Skeletal muscle tissue (tissue), 4 donors: ENCODE measurements around the gene MAOB. TPM values are rescaled to one million over a fixed set of nuclear protein-coding genes. Genes with fewer than 3 reads are reported as not detected.

Experiments
- H3K27ac ChIP-seq: one replicate; pipeline ENCODE4 v1.7.0; 2013; ENCODE audit warnings: mild to moderate bottlenecking, low read depth, low read length, inconsistent platforms
- H3K27me3 ChIP-seq, 3 donors: one replicate each; pipeline ENCODE4 v1.7.0; 2013; ENCODE audit warnings: low read length in 3 of 3; ENCODE audit not compliant: control insufficient read depth in 3 of 3, insufficient read depth in 3 of 3
- H3K36me3 ChIP-seq, 3 donors: one replicate each; pipeline ENCODE4 v1.7.0; 2013; ENCODE audit warnings: low read length in 3 of 3; ENCODE audit not compliant: control insufficient read depth in 3 of 3, insufficient read depth in 3 of 3
- H3K4me1 ChIP-seq, 3 donors: one replicate each; pipeline ENCODE4 v1.7.0; 2013; ENCODE audit warnings: low read length in 3 of 3, mild to moderate bottlenecking in 3 of 3; ENCODE audit not compliant: control insufficient read depth in 3 of 3, insufficient read depth in 3 of 3
- H3K4me3 ChIP-seq, 3 donors: one replicate each; pipeline ENCODE4 v1.7.0; 2013; ENCODE audit warnings: low read length in 3 of 3
- H3K9ac ChIP-seq, 3 donors: one replicate each; pipeline ENCODE4 v1.7.0; 2013; ENCODE audit warnings: low read length in 3 of 3, mild to moderate bottlenecking in 3 of 3, moderate library complexity in 2 of 3, low read depth in 1 of 3
- H3K9me3 ChIP-seq, 3 donors: one replicate each; pipeline ENCODE4 v1.7.0; 2013; ENCODE audit warnings: low read length in 3 of 3; ENCODE audit not compliant: control insufficient read depth in 3 of 3
- total RNA-seq: library from RNA; depleted of rRNA; stranded (reverse); fragments of >200 nt; gene quantifications from one replicate; pipeline ENCODE4 v1.2.3, GENCODE V29; 2014
- donor health status: Osteomylitis.

The MAOB gene
- total RNA-seq, 1 donor from 2014 or later = 1.0 TPM

GRCh38 chrX:43862434-43862833 lies 19.8 kb downstream of the MAOB start:
- peak overlapping the region in 1 of 3 donors; percentile 19 for H3K9ac ChIP-seq
- no peaks in the 10 kb centered on the region for H3K9me3 ChIP-seq
- peaks cover 0 to 2% (median 0%) of the 10 kb centered on the region in 3 donors for H3K27me3 ChIP-seq
- H3K4me3 ChIP-seq = no peak overlapping the region
- H3K27ac ChIP-seq = peak overlapping the region; percentile 59
- H3K4me1 ChIP-seq = peaks cover 7 to 17% (median 8%) of the 10 kb centered on the region in 3 donors
- H3K36me3 ChIP-seq = no peaks in the 10 kb centered on the region

GRCh38 chrX:43861750-43862149 lies 20.5 kb downstream of the MAOB start:
- peak overlapping the region; percentile 59 for H3K27ac ChIP-seq
- no peak overlapping the region for H3K4me3 ChIP-seq
- H3K27me3 ChIP-seq = peaks cover 0 to 1% (median 0%) of the 10 kb centered on the region in 3 donors
- no peaks in the 10 kb centered on the region for H3K36me3 ChIP-seq
- peak overlapping the region in 1 of 3 donors; percentile 10 for H3K9ac ChIP-seq
- H3K9me3 ChIP-seq = no peaks in the 10 kb centered on the region
- peaks cover 7 to 13% (median 8%) of the 10 kb centered on the region in 3 donors for H3K4me1 ChIP-seq

- H3K36me3 ChIP-seq = no peaks in the 10 kb centered on the region
- H3K9me3 ChIP-seq = no peaks in the 10 kb centered on the region
- H3K4me3 ChIP-seq = no peak overlapping the region
- H3K27me3 ChIP-seq = no peaks in the 10 kb centered on the region
- no peak overlapping the region for H3K9ac ChIP-seq
- H3K4me1 ChIP-seq = peaks cover 7 to 11% (median 8%) of the 10 kb centered on the region in 3 donors
- peak overlapping the region; percentile 28 for H3K27ac ChIP-seq
Measured at GRCh38 chrX:43860646-43861370, 21.4 kb downstream of the MAOB start.

GRCh38 chrX:43853225-43853828 lies 28.9 kb downstream of the MAOB start:
- H3K27ac ChIP-seq = no peak overlapping the region

GRCh38 chrX:43850629-43851028 lies 31.6 kb downstream of the MAOB start:
- Histone ChIP-seq H3K4me3 (no peak overlapping the region), H3K9me3 (no peaks in the 10 kb centered on the region), H3K27me3 (peaks cover 0 to 3% (median 0%) of the 10 kb centered on the region in 3 donors), H3K4me1 (peaks cover 0 to 11% (median 7%) of the 10 kb centered on the region in 3 donors), H3K9ac (no peak overlapping the region), H3K27ac (no peak overlapping the region), H3K36me3 (no peaks in the 10 kb centered on the region)

More at GRCh38 chrX:43853225-43853828, 28.9 kb downstream of the MAOB start:
- Histone ChIP-seq H3K9me3 (no peaks in the 10 kb centered on the region), H3K27me3 (peaks cover 0 to 3% (median 0%) of the 10 kb centered on the region in 3 donors), H3K4me1 (peaks cover 0 to 11% (median 7%) of the 10 kb centered on the region in 3 donors), H3K9ac (no peak overlapping the region), H3K36me3 (no peaks in the 10 kb centered on the region), H3K4me3 (no peak overlapping the region)

- no peaks in the 10 kb centered on the region for H3K9me3 ChIP-seq
- H3K36me3 ChIP-seq = no peaks in the 10 kb centered on the region
- H3K4me3 ChIP-seq = no peak overlapping the region
- H3K27me3 ChIP-seq = peaks cover 0 to 3% (median 0%) of the 10 kb centered on the region in 3 donors
- H3K4me1 ChIP-seq = peaks cover 0 to 11% (median 7%) of the 10 kb centered on the region in 3 donors
- no peak overlapping the region for H3K27ac ChIP-seq
- H3K9ac ChIP-seq = no peak overlapping the region
Measured at GRCh38 chrX:43849173-43849572, 33.1 kb downstream of the MAOB start.

GRCh38 chrX:43847352-43847751 lies 34.9 kb downstream of the MAOB start:
- Histone ChIP-seq H3K9ac (no peak overlapping the region), H3K9me3 (no peaks in the 10 kb centered on the region), H3K4me1 (peaks cover 0 to 11% (median 7%) of the 10 kb centered on the region in 3 donors), H3K27ac (no peak overlapping the region), H3K4me3 (no peak overlapping the region), H3K36me3 (no peaks in the 10 kb centered on the region), H3K27me3 (peaks cover 0 to 3% (median 0%) of the 10 kb centered on the region in 3 donors)

- Histone ChIP-seq H3K9me3 (no peaks in the 10 kb centered on the region), H3K27ac (no peak overlapping the region), H3K4me3 (no peak overlapping the region), H3K9ac (no peak overlapping the region), H3K4me1 (peaks cover 0 to 11% (median 7%) of the 10 kb centered on the region in 3 donors), H3K36me3 (no peaks in the 10 kb centered on the region), H3K27me3 (peaks cover 0 to 3% (median 0%) of the 10 kb centered on the region in 3 donors)
Measured at GRCh38 chrX:43846558-43846957, 35.7 kb downstream of the MAOB start.

GRCh38 chrX:43845776-43846175 lies 36.5 kb downstream of the MAOB start:
- no peak overlapping the region for H3K4me3 ChIP-seq
- peaks cover 0 to 11% (median 7%) of the 10 kb centered on the region in 3 donors for H3K4me1 ChIP-seq
- H3K27me3 ChIP-seq = peaks cover 0 to 3% (median 0%) of the 10 kb centered on the region in 3 donors
- no peak overlapping the region for H3K27ac ChIP-seq
- no peak overlapping the region for H3K9ac ChIP-seq
- no peaks in the 10 kb centered on the region for H3K36me3 ChIP-seq
- no peaks in the 10 kb centered on the region for H3K9me3 ChIP-seq

GRCh38 chrX:43840265-43840664 lies 42.0 kb downstream of the MAOB start:
- Histone ChIP-seq H3K4me1 (peaks cover 0 to 4% (median 3%) of the 10 kb centered on the region in 3 donors), H3K27me3 (peaks cover 0 to 4% (median 0%) of the 10 kb centered on the region in 3 donors), H3K9me3 (no peaks in the 10 kb centered on the region), H3K9ac (no peak overlapping the region), H3K36me3 (peaks cover 0 to 4% (median 2%) of the 10 kb centered on the region in 3 donors), H3K27ac (no peak overlapping the region), H3K4me3 (no peak overlapping the region)
